Measurements from ENCODE around the gene UBE2E1.
A peak's percentile ranks its signal among the peaks of the same experiment; 100 is the strongest.

UBE2E1 gene

DNA sequence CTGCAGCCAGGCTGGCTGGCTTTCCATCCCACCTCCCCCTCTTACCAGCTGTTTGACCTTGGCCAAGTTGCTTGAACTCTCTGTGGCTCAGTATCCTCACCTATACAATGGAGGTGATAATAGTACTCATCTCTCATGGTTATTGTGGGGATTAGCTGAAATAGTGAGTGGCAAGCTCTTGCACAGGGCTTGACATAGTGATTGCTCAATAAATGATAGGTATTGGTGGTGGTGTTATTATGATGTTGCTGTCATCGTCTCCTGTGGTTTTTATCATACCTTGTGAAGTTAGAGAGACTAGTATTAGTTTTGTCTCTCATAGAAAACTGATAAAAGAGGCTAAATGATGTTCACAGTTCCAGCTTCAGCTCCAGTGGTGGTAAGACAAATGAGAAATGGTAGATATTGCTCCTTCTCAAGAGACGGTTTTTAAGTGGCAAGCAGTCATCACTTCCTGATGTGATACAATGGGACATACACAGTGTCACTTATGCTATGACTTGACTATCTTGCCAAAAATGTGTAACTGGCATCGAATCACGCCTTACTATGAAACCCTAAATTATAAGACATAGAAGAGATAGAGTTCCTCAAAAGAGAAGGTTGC lies 12.1 kb upstream of the UBE2E1 start:
- no peaks in the 10 kb centered on the region for H3K4me1 ChIP-seq (ENCODE audit: control insufficient read depth, insufficient read depth, low read length)
- no peak overlapping the region for H3K4me3 ChIP-seq (ENCODE audit: insufficient read depth, low read depth, low read length)
- H3K9me3 ChIP-seq (ENCODE audit: control insufficient read depth, low read length), result no peaks in the 10 kb centered on the region
- 92 to 93% methylated on average over 2 to 4 of the region's 4 CpGs for WGBS, 2 experiments
- no peaks in the 10 kb centered on the region for H3K27me3 ChIP-seq (ENCODE audit: control insufficient read depth, insufficient read depth, low read length, poor library complexity, severe bottlenecking)
- no peaks in the 10 kb centered on the region for H3K36me3 ChIP-seq (ENCODE audit: control insufficient read depth, insufficient read depth, low read length)
- H3K27ac ChIP-seq (ENCODE audit: insufficient read depth, low read depth, low read length, poor library complexity, severe bottlenecking), result no peak overlapping the region

DNA sequence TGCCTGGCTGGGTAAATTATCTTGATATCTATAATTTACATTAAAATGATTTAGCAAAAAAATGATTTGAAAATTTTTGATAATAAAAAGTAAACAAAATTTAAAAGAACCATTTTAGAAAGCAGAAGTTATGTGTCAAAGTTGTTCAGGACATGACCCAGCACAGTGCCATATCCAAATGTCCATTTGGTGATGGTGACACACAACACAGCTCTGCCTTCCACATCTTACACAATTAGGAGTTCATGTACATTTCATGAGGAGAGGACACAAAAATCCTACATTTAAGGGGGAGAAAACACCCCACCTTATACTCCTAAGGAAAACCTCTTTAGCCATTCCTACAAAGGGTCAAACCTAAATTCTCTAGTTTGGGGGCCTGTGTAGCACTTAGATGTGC lies 10.7 kb upstream of the UBE2E1 start:
- Histone ChIP-seq H3K9me3 (ENCODE audit: control insufficient read depth, low read length) (no peaks in the 10 kb centered on the region), H3K36me3 (ENCODE audit: control insufficient read depth, insufficient read depth, low read length) (no peaks in the 10 kb centered on the region), H3K27me3 (ENCODE audit: control insufficient read depth, insufficient read depth, low read length, poor library complexity, severe bottlenecking) (no peaks in the 10 kb centered on the region), H3K4me1 (ENCODE audit: control insufficient read depth, insufficient read depth, low read length) (no peaks in the 10 kb centered on the region), H3K27ac (ENCODE audit: insufficient read depth, low read depth, low read length, poor library complexity, severe bottlenecking) (no peak overlapping the region), H3K4me3 (ENCODE audit: insufficient read depth, low read depth, low read length) (no peak overlapping the region)

DNA sequence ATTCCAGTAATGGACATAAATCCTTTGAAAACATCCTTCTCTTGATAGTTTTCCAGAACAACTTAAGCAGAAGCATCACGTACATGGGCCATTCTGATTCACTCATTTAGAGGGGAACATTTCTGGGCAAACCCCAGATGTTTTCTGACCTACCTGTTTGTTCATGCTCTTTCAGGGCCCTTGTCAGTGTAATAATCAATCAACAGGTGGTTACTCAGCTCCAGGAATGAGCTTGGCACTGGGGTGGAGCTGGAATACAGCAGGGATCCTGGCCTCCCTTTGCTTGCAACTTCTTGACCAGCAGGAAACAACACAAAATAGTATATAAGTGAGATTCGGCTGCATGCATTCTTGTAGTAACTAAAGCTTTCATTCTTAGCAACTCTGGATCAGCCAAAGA lies 9.2 kb upstream of the UBE2E1 start:
- WGBS, 2 experiments, result 90 to 93% methylated on average over 2 of the region's 2 CpGs
- no peaks in the 10 kb centered on the region for H3K9me3 ChIP-seq (ENCODE audit: control insufficient read depth, low read length)

DNA sequence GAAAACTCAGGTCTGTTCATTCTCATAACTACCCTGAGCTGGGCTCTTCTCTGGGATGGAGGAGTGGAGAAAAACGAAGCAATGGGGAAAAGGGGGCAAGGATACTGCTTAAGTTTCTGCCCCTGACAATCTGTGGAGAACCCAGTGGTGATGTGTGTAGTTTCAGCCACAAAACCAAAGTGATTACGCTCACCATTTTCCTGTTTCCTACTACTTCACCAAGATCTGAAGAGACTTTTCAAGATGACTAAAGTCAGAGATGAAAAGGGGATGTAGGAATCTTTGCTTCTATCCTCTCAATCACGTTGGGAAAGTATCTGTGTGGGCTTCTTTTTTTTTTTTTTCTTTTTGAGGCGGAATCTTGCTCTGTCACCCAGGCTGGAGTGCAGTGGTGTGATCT lies 8.3 kb upstream of the UBE2E1 start:
- H3K9me3 ChIP-seq (ENCODE audit: control insufficient read depth, low read length), result no peaks in the 10 kb centered on the region
- no peak overlapping the region for H3K4me3 ChIP-seq (ENCODE audit: insufficient read depth, low read depth, low read length)
- no peaks in the 10 kb centered on the region for H3K36me3 ChIP-seq (ENCODE audit: control insufficient read depth, insufficient read depth, low read length)
- no peaks in the 10 kb centered on the region for H3K4me1 ChIP-seq (ENCODE audit: control insufficient read depth, insufficient read depth, low read length)
- WGBS, 2 experiments, result 95 to 98% methylated on average over 3 to 4 of the region's 4 CpGs
- no peaks in the 10 kb centered on the region for H3K27me3 ChIP-seq (ENCODE audit: control insufficient read depth, insufficient read depth, low read length, poor library complexity, severe bottlenecking)
- no peak overlapping the region for H3K27ac ChIP-seq (ENCODE audit: insufficient read depth, low read depth, low read length, poor library complexity, severe bottlenecking)

More for the DNA sequence above, 9.2 kb upstream of the UBE2E1 start:
- H3K27ac ChIP-seq (ENCODE audit: insufficient read depth, low read depth, low read length, poor library complexity, severe bottlenecking), result no peak overlapping the region
- H3K36me3 ChIP-seq (ENCODE audit: control insufficient read depth, insufficient read depth, low read length), result no peaks in the 10 kb centered on the region
- H3K4me1 ChIP-seq (ENCODE audit: control insufficient read depth, insufficient read depth, low read length), result no peaks in the 10 kb centered on the region
- H3K27me3 ChIP-seq (ENCODE audit: control insufficient read depth, insufficient read depth, low read length, poor library complexity, severe bottlenecking), result no peaks in the 10 kb centered on the region
- H3K4me3 ChIP-seq (ENCODE audit: insufficient read depth, low read depth, low read length), result no peak overlapping the region

DNA sequence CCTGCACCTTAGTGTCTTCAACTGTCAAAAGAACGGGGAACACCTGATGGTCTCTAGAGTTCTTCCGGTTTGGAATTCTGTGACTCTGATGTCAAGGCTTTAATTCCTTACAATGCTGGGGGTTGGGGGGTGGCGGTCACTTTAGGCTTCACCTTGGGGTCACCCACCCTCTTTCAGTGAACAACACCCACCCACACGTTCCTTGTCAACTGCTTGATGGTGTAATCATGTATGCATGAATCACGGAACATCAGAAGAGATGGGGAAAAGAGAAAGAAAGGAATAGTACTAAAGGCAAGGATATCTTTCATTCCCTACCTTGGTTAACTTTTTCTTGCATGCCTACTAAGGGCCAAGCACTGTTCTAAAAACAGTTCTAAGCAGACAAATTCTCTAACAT lies 7.3 kb upstream of the UBE2E1 start:
- Histone ChIP-seq H3K4me3 (ENCODE audit: insufficient read depth, low read depth, low read length) (no peak overlapping the region), H3K9me3 (ENCODE audit: control insufficient read depth, low read length) (no peaks in the 10 kb centered on the region)
- 95 to 98% methylated on average over 4 to 5 of the region's 5 CpGs for WGBS, 2 experiments

DNA sequence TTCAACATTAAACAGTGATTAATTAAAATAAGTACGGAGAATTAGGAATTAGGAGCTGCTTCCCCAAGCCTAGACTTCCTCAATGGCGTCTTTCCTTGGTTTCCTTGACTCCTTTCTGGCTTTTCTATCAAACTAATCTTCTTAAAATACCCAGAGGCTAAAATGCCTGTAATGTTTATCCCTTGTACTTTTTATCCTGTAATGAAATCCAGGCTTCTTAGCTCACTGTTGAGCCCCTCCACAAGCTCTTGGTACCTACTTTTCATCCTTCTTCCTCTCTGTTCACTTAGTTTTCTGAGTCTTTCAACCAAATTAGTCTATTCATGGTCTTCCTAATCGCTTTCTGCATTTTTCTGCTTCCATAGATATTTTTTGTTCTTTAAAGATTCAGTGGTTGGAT lies 6.9 kb upstream of the UBE2E1 start:
- 86 to 88% methylated on average over 2 of the region's 3 CpGs for WGBS, 2 experiments
- Histone ChIP-seq H3K27ac (ENCODE audit: insufficient read depth, low read depth, low read length, poor library complexity, severe bottlenecking) (no peak overlapping the region), H3K9me3 (ENCODE audit: control insufficient read depth, low read length) (no peaks in the 10 kb centered on the region), H3K27me3 (ENCODE audit: control insufficient read depth, insufficient read depth, low read length, poor library complexity, severe bottlenecking) (no peaks in the 10 kb centered on the region), H3K36me3 (ENCODE audit: control insufficient read depth, insufficient read depth, low read length) (no peaks in the 10 kb centered on the region), H3K4me1 (ENCODE audit: control insufficient read depth, insufficient read depth, low read length) (no peaks in the 10 kb centered on the region), H3K4me3 (ENCODE audit: insufficient read depth, low read depth, low read length) (no peak overlapping the region)

More for the DNA sequence above, 7.3 kb upstream of the UBE2E1 start:
- Histone ChIP-seq H3K27ac (ENCODE audit: insufficient read depth, low read depth, low read length, poor library complexity, severe bottlenecking) (no peak overlapping the region), H3K36me3 (ENCODE audit: control insufficient read depth, insufficient read depth, low read length) (no peaks in the 10 kb centered on the region), H3K27me3 (ENCODE audit: control insufficient read depth, insufficient read depth, low read length, poor library complexity, severe bottlenecking) (no peaks in the 10 kb centered on the region), H3K4me1 (ENCODE audit: control insufficient read depth, insufficient read depth, low read length) (no peaks in the 10 kb centered on the region)

DNA sequence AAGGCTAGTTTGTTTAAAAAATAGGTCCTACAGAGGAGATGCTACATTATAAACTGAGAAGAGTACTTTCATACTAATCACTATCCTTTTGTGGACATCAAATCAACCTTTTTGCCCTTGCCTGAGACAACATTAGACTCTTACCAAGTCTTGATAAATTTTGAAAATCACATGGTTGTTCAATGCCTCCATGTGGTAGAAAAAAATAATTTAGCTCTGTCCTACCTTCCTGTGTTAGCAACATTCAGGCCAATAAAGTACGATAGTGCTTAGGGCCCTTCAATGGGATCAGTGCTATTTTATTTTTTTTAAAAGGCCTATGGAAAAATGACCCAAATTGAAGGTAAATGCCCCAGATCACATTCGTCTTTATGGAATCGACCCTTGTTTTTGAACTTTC lies 5.0 kb upstream of the UBE2E1 start:
- H3K27me3 ChIP-seq (ENCODE audit: control insufficient read depth, insufficient read depth, low read length, poor library complexity, severe bottlenecking), result no peaks in the 10 kb centered on the region
- no peaks in the 10 kb centered on the region for H3K4me1 ChIP-seq (ENCODE audit: control insufficient read depth, insufficient read depth, low read length)
- H3K27ac ChIP-seq (ENCODE audit: insufficient read depth, low read depth, low read length, poor library complexity, severe bottlenecking), result no peak overlapping the region
- WGBS, 2 experiments, result 82 to 98% methylated on average over 3 of the region's 3 CpGs
- H3K4me3 ChIP-seq (ENCODE audit: insufficient read depth, low read depth, low read length), result no peak overlapping the region
- H3K36me3 ChIP-seq (ENCODE audit: control insufficient read depth, insufficient read depth, low read length), result no peaks in the 10 kb centered on the region
- H3K9me3 ChIP-seq (ENCODE audit: control insufficient read depth, low read length), result no peaks in the 10 kb centered on the region

DNA sequence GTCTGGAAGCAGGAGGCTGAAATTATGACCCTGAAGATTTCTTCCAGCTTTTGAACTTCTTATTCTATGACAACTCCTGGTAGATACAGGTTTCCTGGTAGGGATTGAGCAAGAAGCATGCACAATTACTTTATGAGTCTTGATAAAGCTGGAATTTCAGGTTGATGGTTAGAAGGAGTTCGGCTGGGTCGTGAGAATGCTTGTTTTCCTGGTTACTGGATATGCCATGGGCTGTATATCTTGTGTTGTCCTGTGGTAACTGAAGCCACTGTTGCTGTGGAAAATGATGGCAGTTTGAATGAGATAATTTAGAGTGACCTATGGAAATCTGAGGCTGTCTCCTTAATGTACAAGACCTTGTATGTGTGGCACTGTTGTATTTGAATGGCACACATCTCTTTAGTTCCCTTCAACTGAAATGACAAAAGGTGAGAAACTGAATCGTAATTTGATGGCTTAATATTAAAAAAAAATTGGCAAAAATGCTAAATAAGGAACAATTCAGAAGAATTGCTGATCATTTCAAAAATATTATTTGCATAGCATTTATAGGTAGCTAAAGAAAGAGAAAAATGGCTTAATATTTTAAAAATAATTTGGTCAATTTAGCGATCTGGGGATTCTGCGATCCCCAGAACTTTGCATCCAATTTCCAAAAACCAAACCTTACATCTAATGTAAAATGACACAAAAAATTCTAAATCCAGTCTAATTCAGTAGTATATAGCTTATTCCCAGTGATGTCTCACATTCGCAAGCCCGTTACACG lies 1.1 kb upstream of the UBE2E1 start:
- H3K27me3 ChIP-seq (ENCODE audit: control insufficient read depth, insufficient read depth, low read length, poor library complexity, severe bottlenecking), result no peaks in the 10 kb centered on the region
- no peak overlapping the region for H3K27ac ChIP-seq (ENCODE audit: insufficient read depth, low read depth, low read length, poor library complexity, severe bottlenecking)
- peaks cover 12% of the 10 kb centered on the region for H3K4me1 ChIP-seq (ENCODE audit: control insufficient read depth, insufficient read depth, low read length)
- H3K4me3 ChIP-seq (ENCODE audit: insufficient read depth, low read depth, low read length), result no peak overlapping the region
- 83 to 87% methylated on average over 7 to 8 of the region's 8 CpGs for WGBS, 2 experiments
- H3K36me3 ChIP-seq (ENCODE audit: control insufficient read depth, insufficient read depth, low read length), result no peaks in the 10 kb centered on the region
- H3K9me3 ChIP-seq (ENCODE audit: control insufficient read depth, low read length), result no peaks in the 10 kb centered on the region

DNA sequence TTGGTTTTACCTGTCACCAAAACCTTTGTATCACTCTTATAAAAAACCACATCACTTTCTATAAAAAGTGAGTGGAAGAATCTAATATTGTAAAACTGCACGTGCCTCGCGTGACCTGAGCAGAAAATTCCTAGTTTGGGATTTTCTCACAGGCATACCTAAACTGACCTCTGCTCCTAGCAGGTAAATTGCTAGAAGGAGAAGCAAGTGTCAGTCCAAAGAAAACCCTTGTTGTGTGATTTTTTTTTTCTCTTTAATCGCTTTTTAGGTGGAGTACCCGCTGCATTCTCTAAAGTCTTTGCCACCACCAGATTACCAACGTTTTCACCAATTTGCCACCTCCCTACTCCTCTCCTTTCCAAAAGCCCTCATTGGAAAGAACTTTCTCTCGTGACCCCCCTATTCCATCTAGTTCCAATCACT lies 534 bp upstream of the UBE2E1 start:
- 32 to 40% methylated on average over 7 of the region's 7 CpGs for WGBS, 2 experiments
- H3K36me3 ChIP-seq (ENCODE audit: control insufficient read depth, insufficient read depth, low read length), result no peaks in the 10 kb centered on the region
- H3K27ac ChIP-seq (ENCODE audit: insufficient read depth, low read depth, low read length, poor library complexity, severe bottlenecking), result no peak overlapping the region

DNA sequence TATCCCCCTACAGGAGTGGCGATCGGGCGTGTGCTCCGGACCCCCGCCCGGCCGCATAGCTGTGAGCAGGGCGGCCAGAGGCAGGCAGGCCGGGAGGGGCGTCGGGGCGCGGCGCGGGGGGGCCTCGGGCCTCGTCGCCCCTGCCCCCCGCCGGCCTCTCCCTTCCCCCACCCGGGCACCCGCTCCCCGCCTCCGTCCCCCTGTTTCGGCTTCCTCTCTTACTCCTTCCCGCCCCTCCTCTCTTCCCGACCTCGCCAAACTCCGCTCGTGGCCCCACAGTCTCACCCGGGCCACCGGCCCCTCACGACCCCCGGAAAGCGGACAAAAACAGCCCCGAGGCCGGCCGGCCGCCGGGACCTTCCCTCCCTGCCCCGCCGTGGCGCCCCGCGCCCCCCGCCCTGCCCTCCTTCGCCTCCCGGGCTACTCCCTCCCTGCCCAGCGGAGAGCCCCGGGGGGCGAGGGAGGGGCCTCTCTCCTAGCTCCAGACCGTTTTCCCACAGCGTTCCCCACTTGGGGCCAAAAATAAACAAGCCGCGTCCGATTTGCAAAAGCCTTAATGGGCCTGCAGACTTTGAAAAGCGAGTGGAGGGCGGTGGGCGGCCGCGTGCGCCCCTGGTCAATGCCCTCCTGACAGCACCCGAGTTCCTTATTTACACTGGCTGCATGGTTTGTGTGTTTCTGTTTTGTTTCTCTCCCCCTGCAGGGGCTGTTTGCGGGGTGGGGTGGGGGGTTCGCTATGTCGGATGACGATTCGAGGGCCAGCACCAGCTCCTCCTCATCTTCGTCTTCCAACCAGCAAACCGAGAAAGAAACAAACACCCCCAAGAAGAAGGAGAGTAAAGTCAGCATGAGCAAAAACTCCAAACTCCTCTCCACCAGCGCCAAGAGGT lies 1.0 kb downstream of the UBE2E1 start:
- Histone ChIP-seq H3K27me3 (ENCODE audit: control insufficient read depth, insufficient read depth, low read length, poor library complexity, severe bottlenecking) (no peaks in the 10 kb centered on the region), H3K27ac (ENCODE audit: insufficient read depth, low read depth, low read length, poor library complexity, severe bottlenecking) (peak overlapping the region; percentile 53), H3K9me3 (ENCODE audit: control insufficient read depth, low read length) (no peaks in the 10 kb centered on the region), H3K4me3 (ENCODE audit: insufficient read depth, low read depth, low read length) (peak overlapping the region; percentile 83), H3K4me1 (ENCODE audit: control insufficient read depth, insufficient read depth, low read length) (peaks cover 19% of the 10 kb centered on the region), H3K36me3 (ENCODE audit: control insufficient read depth, insufficient read depth, low read length) (peaks cover 1% of the 10 kb centered on the region)
- 0% methylated on average over 66 to 71 of the region's 71 CpGs for WGBS, 2 experiments

More for the DNA sequence above, 534 bp upstream of the UBE2E1 start:
- Histone ChIP-seq H3K4me3 (ENCODE audit: insufficient read depth, low read depth, low read length) (peak overlapping the region; percentile 83), H3K9me3 (ENCODE audit: control insufficient read depth, low read length) (no peaks in the 10 kb centered on the region), H3K4me1 (ENCODE audit: control insufficient read depth, insufficient read depth, low read length) (peaks cover 13% of the 10 kb centered on the region), H3K27me3 (ENCODE audit: control insufficient read depth, insufficient read depth, low read length, poor library complexity, severe bottlenecking) (no peaks in the 10 kb centered on the region)

All from ectodermal cell (in vitro differentiated cells).